EL (cell line): ENCODE results near the gene PCYT1A.
"Not testable (repeated sequence)": the region's sequence is repeated elsewhere in the genome, so short reads cannot be mapped to it uniquely, and the experiment has no call there.

Experiments used
- DNase-seq: peaks from one replicate; pipeline ENCODE4 v3.0.0-alpha.2; 2016

Gene PCYT1A

GRCh38 chr3:196210673-196211556 is 76.6 kb downstream of the PCYT1A start, which contains the start of gene ZDHHC19:
TSS of gene ZDHHC19 (minus strand) at chr3:196211400. CDS start at chr3:196211315, 85 bp downstream.
- no peak for DNase-seq

GRCh38 chr3:196209944-196210672 is 77.4 kb downstream of the PCYT1A start:
- not testable (repeated sequence) for DNase-seq

- DNase-seq, result no peak
These were observed 78.4 kb downstream of the PCYT1A start for GRCh38 chr3:196208942-196209695.

GRCh38 chr3:196207833-196208607 is 79.5 kb downstream of the PCYT1A start:
- DNase-seq, result no peak

GRCh38 chr3:196207159-196207832 is 80.2 kb downstream of the PCYT1A start:
- DNase-seq, result no peak

GRCh38 chr3:196205442-196206205 is 81.9 kb downstream of the PCYT1A start:
- DNase-seq, result not testable (repeated sequence)

- DNase-seq, result no peak
These were observed 83.7 kb downstream of the PCYT1A start for GRCh38 chr3:196203846-196204245.

- DNase-seq, result no peak
These were observed 85.0 kb downstream of the PCYT1A start for GRCh38 chr3:196202516-196202970.

- DNase-seq, result no peak
These were observed 88.5 kb downstream of the PCYT1A start for GRCh38 chr3:196198771-196199753.

GRCh38 chr3:196198081-196198675 is 89.3 kb downstream of the PCYT1A start:
- DNase-seq, result no peak

GRCh38 chr3:196197524-196197923 is 90.0 kb downstream of the PCYT1A start:
- no peak for DNase-seq

GRCh38 chr3:196195664-196196265 is 91.8 kb downstream of the PCYT1A start:
- DNase-seq, result no peak

GRCh38 chr3:196194542-196194915 is 93.0 kb downstream of the PCYT1A start:
- no peak for DNase-seq

- no peak for DNase-seq
These were observed 93.6 kb downstream of the PCYT1A start for GRCh38 chr3:196193736-196194541.

GRCh38 chr3:196193133-196193735 is 94.3 kb downstream of the PCYT1A start:
- DNase-seq, result no peak

GRCh38 chr3:196192524-196193051 is 94.9 kb downstream of the PCYT1A start:
- no peak for DNase-seq

- DNase-seq, result no peak
These were observed 95.4 kb downstream of the PCYT1A start for GRCh38 chr3:196192036-196192523.
